GM19035 (cell line): ENCODE measurements around the gene PRF1.
"Not testable (repeated sequence)": the region's sequence is repeated elsewhere in the genome, so short reads cannot be mapped to it uniquely, and the experiment has no call there.

Source experiments
- ATAC-seq: cut with Tn5 transposase; IDR thresholded peaks from one replicate; pipeline ENCODE4 v1.9.1; 2021; ENCODE audit not compliant: unreplicated experiment

PRF1 gene

GRCh38 chr10:70595566-70596016 is 7.0 kb downstream of the PRF1 start:
- no peak for ATAC-seq

- no peak for ATAC-seq
Measured at GRCh38 chr10:70594161-70594560, 8.4 kb downstream of the PRF1 start.

GRCh38 chr10:70593513-70593890 is 9.0 kb downstream of the PRF1 start:
- ATAC-seq: no peak

GRCh38 chr10:70592746-70593512 is 9.6 kb downstream of the PRF1 start:
- no peak for ATAC-seq

- ATAC-seq: no peak
Measured at GRCh38 chr10:70592186-70592735, 10.3 kb downstream of the PRF1 start.

- ATAC-seq: no peak
Measured at GRCh38 chr10:70590655-70591416, 11.7 kb downstream of the PRF1 start.

- no peak for ATAC-seq
Measured at GRCh38 chr10:70589762-70590654, 12.5 kb downstream of the PRF1 start.

- no peak for ATAC-seq
Measured at GRCh38 chr10:70588859-70589570, 13.5 kb downstream of the PRF1 start.

- no peak for ATAC-seq
Measured at GRCh38 chr10:70588255-70588654, 14.3 kb downstream of the PRF1 start.

- no peak for ATAC-seq
Measured at GRCh38 chr10:70587045-70587658, 15.4 kb downstream of the PRF1 start.

GRCh38 chr10:70586348-70586930 is 16.1 kb downstream of the PRF1 start:
- no peak for ATAC-seq

GRCh38 chr10:70585578-70586169 is 16.9 kb downstream of the PRF1 start:
- no peak for ATAC-seq

GRCh38 chr10:70584909-70585544 is 17.5 kb downstream of the PRF1 start:
- no peak for ATAC-seq

- ATAC-seq: no peak
Measured at GRCh38 chr10:70584366-70584765, 18.2 kb downstream of the PRF1 start.

GRCh38 chr10:70583669-70584037 is 18.9 kb downstream of the PRF1 start:
- no peak for ATAC-seq

GRCh38 chr10:70582793-70583668 is 19.5 kb downstream of the PRF1 start:
- no peak for ATAC-seq

GRCh38 chr10:70581176-70581575 is 21.4 kb downstream of the PRF1 start:
- ATAC-seq: not testable (repeated sequence)
